H1 (cell line): ENCODE data around the gene FNDC1. TPM values are rescaled to one million over a fixed set of nuclear protein-coding genes. Genes with fewer than 3 reads are reported as not detected.

Experiments used
- CTCF ChIA-PET: fragments of 300-600 bp; sonication (Branson Sonifier 250); formaldehyde crosslinking; loops from one replicate; lab custom pipeline; 2021; ENCODE audit not compliant: partially characterized antibody; lab: Charles Lee
- POLR2A ChIA-PET: fragments of 300-600 bp; sonication (Branson Sonifier 250); formaldehyde crosslinking; loops from one replicate; lab custom pipeline; 2021; ENCODE audit warnings: inconsistent platforms; ENCODE audit not compliant: partially characterized antibody; lab: Charles Lee
- DNase-seq, 2 experiments: peaks; one replicate each; pipeline versions ENCODE4 v3.0.0 to v3.0.0-alpha.2; 2010 to 2022; ENCODE audit warnings: low spot score in 2 of 2, low read depth in 1 of 2, mixed read lengths in 1 of 2
- FAIRE-seq: peaks from 2 replicates; lab custom pipeline; 2011; peaks lifted over from hg19 to GRCh38; lab: Jason Lieb, UNC
- H2AFZ ChIP-seq: 2 replicates; pipeline ENCODE4 v1.8.1; 2012; ENCODE audit warnings: low read length, inconsistent platforms
- H2AK5ac ChIP-seq: 2 replicates; pipeline ENCODE4 v1.6.1; 2013; ENCODE audit warnings: low read depth, low read length
- H2BK120ac ChIP-seq: replicated peaks from 2 replicates; pipeline ENCODE3; 2013; ENCODE audit warnings: low read depth, low read length, inconsistent platforms
- H2BK12ac ChIP-seq: 2 replicates; pipeline ENCODE4 v1.6.1; 2013; ENCODE audit warnings: low read depth, low read length
- H2BK15ac ChIP-seq: 2 replicates; pipeline ENCODE4 v1.6.1; 2013; ENCODE audit warnings: low read length
- H2BK20ac ChIP-seq: 2 replicates; pipeline ENCODE4 v1.6.1; 2013; ENCODE audit warnings: low read length
- H2BK5ac ChIP-seq: 2 replicates; pipeline ENCODE4 v1.6.1; 2013; ENCODE audit warnings: low read depth, low read length
- H3K14ac ChIP-seq: 2 replicates; pipeline ENCODE4 v1.6.1; 2013; ENCODE audit warnings: inconsistent platforms; ENCODE audit not compliant: insufficient read length
- H3K18ac ChIP-seq: 2 replicates; pipeline ENCODE4 v1.6.1; 2013; ENCODE audit warnings: low read length; ENCODE audit errors: extremely low read depth
- H3K23ac ChIP-seq: 2 replicates; pipeline ENCODE4 v1.6.1; 2013; ENCODE audit warnings: inconsistent platforms; ENCODE audit not compliant: insufficient read length
- H3K23me2 ChIP-seq: 2 replicates; pipeline ENCODE4 v1.6.1; 2013; ENCODE audit warnings: low read depth, low read length
- H3K27ac ChIP-seq: 2 replicates; pipeline ENCODE4 v1.6.1; 2011; ENCODE audit warnings: low read depth, low read length, inconsistent platforms
- H3K27me3 ChIP-seq, 4 experiments: replicated peaks in 1 of 4; 1 replicate in 1 of 4; 2 replicates in 3 of 4; pipeline versions ENCODE4 v1.6.1 to v1.8.1; 2011 to 2013; ENCODE audit warnings: low read length in 3 of 4, mild to moderate bottlenecking in 3 of 4, inconsistent platforms in 2 of 4, mixed read lengths in 2 of 4, moderate library complexity in 1 of 4; ENCODE audit not compliant: control insufficient read depth in 3 of 4, insufficient read depth in 3 of 4; ENCODE audit errors: extremely low read depth in 1 of 4
- H3K36me3 ChIP-seq, 4 experiments: 2 replicates each; pipeline versions ENCODE4 v1.6.1 to v1.8.1; 2011 to 2013; ENCODE audit warnings: mild to moderate bottlenecking in 4 of 4, low read length in 3 of 4, moderate library complexity in 2 of 4, control low read depth in 1 of 4, inconsistent platforms in 1 of 4; ENCODE audit not compliant: insufficient read depth in 4 of 4, control insufficient read depth in 2 of 4
- H3K4ac ChIP-seq: replicated peaks from 2 replicates; pipeline ENCODE3; 2013; ENCODE audit warnings: low read length, low read depth, mixed read lengths, inconsistent platforms; ENCODE audit not compliant: insufficient read length
- H3K4me1 ChIP-seq, 4 experiments: replicated peaks in 1 of 4; 1 replicate in 1 of 4; 2 replicates in 3 of 4; pipeline versions ENCODE4 v1.6.1 to v1.8.1; 2011 to 2013; ENCODE audit warnings: low read length in 3 of 4, inconsistent platforms in 2 of 4, mixed read lengths in 1 of 4; ENCODE audit not compliant: insufficient read depth in 4 of 4, control insufficient read depth in 3 of 4
- H3K4me2 ChIP-seq, 2 experiments: 2 replicates each; pipeline versions ENCODE4 v1.6.1 to v1.8.1; 2011 to 2013; ENCODE audit warnings: low read depth in 2 of 2, low read length in 2 of 2, control low read depth in 1 of 2, inconsistent platforms in 1 of 2, mild to moderate bottlenecking in 1 of 2; ENCODE audit not compliant: insufficient read depth in 1 of 2
- H3K4me3 ChIP-seq, 4 experiments: fragments of 200-600, 300-600 bp in 1 of 4; sonication (generic), shearing (Covaris generic), sonication (Bioruptor Twin) in 1 of 4; 2 replicates each; pipeline versions ENCODE4 v1.5.1 to v1.8.1; 2011 to 2016; ENCODE audit warnings: low read length in 4 of 4, low read depth in 3 of 4, control low read depth in 2 of 4, inconsistent platforms in 2 of 4, mild to moderate bottlenecking in 2 of 4, mixed read lengths in 1 of 4, moderate library complexity in 1 of 4; ENCODE audit not compliant: insufficient read depth in 2 of 4; ENCODE audit errors: extremely low read depth in 1 of 4
- H3K56ac ChIP-seq: replicated peaks from 2 replicates; pipeline ENCODE3; 2013; ENCODE audit warnings: low read depth, mild to moderate bottlenecking, mixed read lengths, low read length, inconsistent platforms; ENCODE audit not compliant: insufficient read length
- H3K79me1 ChIP-seq: 2 replicates; pipeline ENCODE4 v1.6.1; 2013; ENCODE audit warnings: low read depth, low read length, control low read depth
- H3K79me2 ChIP-seq, 2 experiments: 2 replicates each; pipeline versions ENCODE4 v1.6.1 to v1.8.1; 2012 to 2013; ENCODE audit warnings: low read length in 2 of 2, mild to moderate bottlenecking in 2 of 2, inconsistent platforms in 1 of 2; ENCODE audit not compliant: insufficient read depth in 2 of 2, control insufficient read depth in 1 of 2
- H3K9ac ChIP-seq, 4 experiments: replicated peaks in 1 of 4; 1 replicate in 1 of 4; 2 replicates in 3 of 4; pipeline versions ENCODE4 v1.6.1 to v1.8.1; 2011 to 2013; ENCODE audit warnings: low read depth in 3 of 4, low read length in 3 of 4, control low read depth in 2 of 4, mild to moderate bottlenecking in 2 of 4, moderate library complexity in 2 of 4, inconsistent platforms in 1 of 4; ENCODE audit errors: extremely low read depth in 1 of 4
- H3K9me3 ChIP-seq, 2 experiments: 2 replicates each; pipeline versions ENCODE4 v1.6.1 to v1.8.1; 2012 to 2013; ENCODE audit warnings: mild to moderate bottlenecking in 2 of 2, moderate library complexity in 2 of 2, control low read depth in 1 of 2, inconsistent platforms in 1 of 2, low read depth in 1 of 2, low read length in 1 of 2, mixed read lengths in 1 of 2; ENCODE audit not compliant: insufficient read depth in 2 of 2
- H4K20me1 ChIP-seq, 2 experiments: replicated peaks in 1 of 2; 2 replicates each; pipeline versions ENCODE3 to v1.8.1; 2011 to 2013; ENCODE audit warnings: inconsistent platforms in 2 of 2, low read length in 2 of 2, mild to moderate bottlenecking in 1 of 2; ENCODE audit not compliant: insufficient read depth in 2 of 2, control insufficient read depth in 1 of 2
- H4K5ac ChIP-seq: 2 replicates; pipeline ENCODE4 v1.6.1; 2013; ENCODE audit warnings: low read length, low read depth, mixed read lengths, inconsistent platforms; ENCODE audit not compliant: insufficient read length
- H4K8ac ChIP-seq: 2 replicates; pipeline ENCODE4 v1.8.0; 2013; ENCODE audit warnings: mild to moderate bottlenecking, moderate library complexity, low read length, inconsistent platforms; ENCODE audit not compliant: insufficient read depth; ENCODE audit errors: extremely low read depth
- H4K91ac ChIP-seq: replicated peaks from 2 replicates; pipeline ENCODE3; 2013; ENCODE audit warnings: low read length, mixed read lengths, inconsistent platforms; ENCODE audit not compliant: insufficient read length
- CEBPB ChIP-seq: IDR thresholded peaks from 2 replicates; pipeline ENCODE4 v1.6.1; 2012; ENCODE audit warnings: low read depth, low read length
- CTCF ChIP-seq, 3 experiments: IDR thresholded peaks; 1 replicate in 2 of 3; 2 replicates in 1 of 3; pipeline versions ENCODE4 v1.5.1 to v1.6.1; 2011; ENCODE audit warnings: low read length in 3 of 3, mild to moderate bottlenecking in 3 of 3, inconsistent platforms in 2 of 3, low read depth in 1 of 3, moderate library complexity in 1 of 3; ENCODE audit not compliant: insufficient read depth in 1 of 3; ENCODE audit errors: control extremely low read depth in 1 of 3
- E2F6 ChIP-seq: IDR thresholded peaks from 2 replicates; pipeline ENCODE4 v1.6.1; 2012; ENCODE audit warnings: inconsistent platforms
- JUND ChIP-seq: IDR thresholded peaks from 2 replicates; pipeline ENCODE4 v1.6.1; 2011; ENCODE audit warnings: mild to moderate bottlenecking, improper control_type of control experiment, low read length
- KDM4A ChIP-seq: IDR thresholded peaks from one replicate; pipeline ENCODE4 v1.7.1; 2012; ENCODE audit warnings: low read depth, mild to moderate bottlenecking, moderate library complexity, low read length, inconsistent platforms; ENCODE audit not compliant: severe bottlenecking
- MAX ChIP-seq: IDR thresholded peaks from 2 replicates; pipeline ENCODE4 v1.6.1; 2012; ENCODE audit warnings: inconsistent platforms
- POLR2AphosphoS5 ChIP-seq: IDR thresholded peaks from 2 replicates; pipeline ENCODE4 v1.6.1; 2011; ENCODE audit warnings: low read depth, low read length
- RAD21 ChIP-seq, 2 experiments: IDR thresholded peaks in 1 of 2; conservative IDR thresholded peaks in 1 of 2; 2 replicates each; pipeline ENCODE4 v1.6.1; 2011; ENCODE audit warnings: low read depth in 2 of 2, low read length in 2 of 2, improper control_type of control experiment in 1 of 2, inconsistent platforms in 1 of 2, mild to moderate bottlenecking in 1 of 2, moderate library complexity in 1 of 2
- YY1 ChIP-seq: IDR thresholded peaks from 2 replicates; pipeline ENCODE4 v1.6.1; 2011; ENCODE audit warnings: low read depth, mild to moderate bottlenecking, low read length
- WGBS, 2 experiments: shearing (Covaris generic) in 1 of 2; methylation state at CpG; one replicate each; pipeline versions ENCODE4 v1.1.6 to v1.1.7; 2013 to 2015; ENCODE audit warnings: low lambda C conversion rate in 2 of 2, mixed read lengths in 2 of 2, inconsistent platforms in 1 of 2, low coverage in 1 of 2, missing lambda C conversion rate in 1 of 2; ENCODE audit not compliant: insufficient replicate concordance in 2 of 2, insufficient coverage in 1 of 2, insufficient read length in 1 of 2; ENCODE audit errors: extremely low coverage in 1 of 2, missing lambda C conversion rate in 1 of 2; 5-methylcytosine and 5-hydroxymethylcytosine counted together
- polyA plus RNA-seq, 7 experiments: library from polyadenylated mRNA; depleted of rRNA in 3 of 7; stranded (reverse) in 5 of 7; unstranded in 2 of 7; fragments of >200 nt in 5 of 7; fragments of 200-250 nt in 2 of 7; gene quantifications; 1 replicate in 5 of 7; 2 replicates in 1 of 7; 4 replicates in 1 of 7; pipeline versions ENCODE4 v1.2.1 to v1.2.3, GENCODE V29; 2011 to 2013; ENCODE audit warnings: missing spikeins in 2 of 7, mixed read lengths in 2 of 7
- total RNA-seq: library from RNA; stranded (reverse); fragmentation: NEBNext Ultra II Directional; extraction: Animal tissue kit (Norgen Biotek cat#: 25700); gene quantifications from 2 replicates; pipeline ENCODE4 v1.2.1, GENCODE V29; 2021

FNDC1 gene
- total and polyA plus RNA-seq, 2 of the 8 experiments (the other 6 are each of a cell fraction or from before 2014, with no cell fraction given), result 0.06 to 0.30 TPM

- Histone ChIP-seq H3K56ac (no peak overlapping the region), H3K14ac (no peak overlapping the region), H3K27ac (no peak overlapping the region), H3K9me3 (no peaks in the 10 kb centered on the region), H4K8ac (no peak overlapping the region), H2BK5ac (no peak overlapping the region), H3K79me1 (no peaks in the 10 kb centered on the region), H2BK120ac (no peak overlapping the region), H4K20me1 (no peaks in the 10 kb centered on the region), H3K36me3 (no peaks in the 10 kb centered on the region), H3K79me2 (no peaks in the 10 kb centered on the region), H2BK12ac (no peak overlapping the region), H3K4me2 (no peak overlapping the region), H3K9ac (no peak overlapping the region), H3K23ac (no peak overlapping the region), H3K27me3 (no peaks in the 10 kb centered on the region), H2AFZ (peak overlapping the region; percentile 87), H4K5ac (no peak overlapping the region), H3K4me1 (no peaks in the 10 kb centered on the region), H2BK20ac (no peak overlapping the region), H2BK15ac (no peak overlapping the region), H3K4me3 (no peak overlapping the region), H3K18ac (no peak overlapping the region), H2AK5ac (no peak overlapping the region), H3K4ac (no peak overlapping the region), H4K91ac (no peak overlapping the region), H3K23me2 (no peaks in the 10 kb centered on the region)
- DNase-seq, result peak; percentile 64 to 96
- ChIA-PET CTCF (interaction anchor here (0.6 to 6.7 kb wide), 41 partner anchors 8 to 656 kb away, joined by 3 to 62 read pairs (median 4); partner anchors contain the start of genes DYNLT1 and TAGAP), POLR2A (interaction anchor here (1.0 to 1.5 kb wide), 2 partner anchors 12 to 52 kb away, joined by 3 read pairs; no protein-coding TSS in a partner anchor)
- WGBS, 2 experiments, result 34% methylated on average over 9 of the region's 9 CpGs; no CpG with 5 or more reads in 1 of the 2 experiments
- peak; percentile 97 for FAIRE-seq
- TF ChIP-seq JUND (no peak), RAD21 (IDR thresholded peaks at IDR 0.05 in 1 of 2, conservative IDR thresholded peaks at IDR 0.05 in 1 of 2; ENCODE audit: low read depth in 2 of 2, low read length in 2 of 2) (peak; percentile 92 to 93), CTCF (IDR thresholded peaks at IDR 0.05; ENCODE audit: control extremely low read depth in 1 of 3, insufficient read depth in 1 of 3, low read depth in 1 of 3, low read length in 3 of 3) (peak; percentile 73 to 96 (median 94)), E2F6 (no peak), POLR2AphosphoS5 (no peak), YY1 (peak; percentile 65), CEBPB (0 out of 2 replicates have a peak, but pooled peaks have one; percentile 10), KDM4A (no peak), MAX (0 out of 2 replicates have a peak, but pooled peaks have one; percentile 22)
Measured at GRCh38 chr6:159134701-159135364, 34.4 kb upstream of the FNDC1 start.
